ENCODE measurements around the gene PRKCB. TPM values are rescaled to one million over a fixed set of nuclear protein-coding genes. Genes with fewer than 3 reads are reported as not detected.

Gene PRKCB
- total and polyA plus RNA-seq, 9 donors = 0.38 to 5.0 (median 1.2) TPM

DNA sequence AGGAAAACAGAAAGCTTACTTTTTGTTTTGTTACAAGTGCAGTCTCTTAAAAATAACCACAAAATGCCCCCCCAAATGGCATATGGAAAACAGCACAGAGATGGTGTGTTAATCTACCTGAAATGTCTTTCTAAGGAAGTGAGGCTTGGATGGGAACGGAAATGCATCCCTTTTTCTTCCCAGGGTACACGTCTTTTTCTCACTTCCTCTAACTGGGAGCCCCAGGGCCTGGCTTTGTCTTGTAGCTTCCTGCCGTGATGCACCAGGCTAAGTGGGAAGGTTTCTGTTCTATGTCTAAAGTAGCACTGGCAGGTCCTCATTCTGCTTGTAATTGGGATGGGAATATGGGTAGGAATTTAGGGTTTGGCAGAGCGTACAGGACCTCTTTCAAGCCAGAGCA is 367.9 kb downstream of the PRKCB start:
- TF ChIP-seq, protein P1, sequence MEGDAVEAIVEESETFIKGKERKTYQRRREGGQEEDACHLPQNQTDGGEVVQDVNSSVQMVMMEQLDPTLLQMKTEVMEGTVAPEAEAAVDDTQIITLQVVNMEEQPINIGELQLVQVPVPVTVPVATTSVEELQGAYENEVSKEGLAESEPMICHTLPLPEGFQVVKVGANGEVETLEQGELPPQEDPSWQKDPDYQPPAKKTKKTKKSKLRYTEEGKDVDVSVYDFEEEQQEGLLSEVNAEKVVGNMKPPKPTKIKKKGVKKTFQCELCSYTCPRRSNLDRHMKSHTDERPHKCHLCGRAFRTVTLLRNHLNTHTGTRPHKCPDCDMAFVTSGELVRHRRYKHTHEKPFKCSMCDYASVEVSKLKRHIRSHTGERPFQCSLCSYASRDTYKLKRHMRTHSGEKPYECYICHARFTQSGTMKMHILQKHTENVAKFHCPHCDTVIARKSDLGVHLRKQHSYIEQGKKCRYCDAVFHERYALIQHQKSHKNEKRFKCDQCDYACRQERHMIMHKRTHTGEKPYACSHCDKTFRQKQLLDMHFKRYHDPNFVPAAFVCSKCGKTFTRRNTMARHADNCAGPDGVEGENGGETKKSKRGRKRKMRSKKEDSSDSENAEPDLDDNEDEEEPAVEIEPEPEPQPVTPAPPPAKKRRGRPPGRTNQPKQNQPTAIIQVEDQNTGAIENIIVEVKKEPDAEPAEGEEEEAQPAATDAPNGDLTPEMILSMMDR (IDR thresholded peaks at IDR 0.05) = no peak
- no peak for TF ChIP-seq EP300 (IDR thresholded peaks at IDR 0.05)
- no peak for TF ChIP-seq POLR2A (IDR thresholded peaks at IDR 0.05)
- Histone ChIP-seq H3K4me3 (no peak overlapping the region), H3K9me3 (no peaks in the 10 kb centered on the region), H3K27ac (no peak overlapping the region), H3K27me3 (no peaks in the 10 kb centered on the region), H3K4me1 (ENCODE audit: insufficient read depth) (no peaks in the 10 kb centered on the region), H3K36me3 (no peaks in the 10 kb centered on the region)
- no peak for DNase-seq
- 67 to 77% (median 69%) methylated on average over 4 of the region's 4 CpGs for whole genome bisulfite sequencing, 3 donors
- intact Hi-C loops (cut with DNase I) = no loop called here

DNA sequence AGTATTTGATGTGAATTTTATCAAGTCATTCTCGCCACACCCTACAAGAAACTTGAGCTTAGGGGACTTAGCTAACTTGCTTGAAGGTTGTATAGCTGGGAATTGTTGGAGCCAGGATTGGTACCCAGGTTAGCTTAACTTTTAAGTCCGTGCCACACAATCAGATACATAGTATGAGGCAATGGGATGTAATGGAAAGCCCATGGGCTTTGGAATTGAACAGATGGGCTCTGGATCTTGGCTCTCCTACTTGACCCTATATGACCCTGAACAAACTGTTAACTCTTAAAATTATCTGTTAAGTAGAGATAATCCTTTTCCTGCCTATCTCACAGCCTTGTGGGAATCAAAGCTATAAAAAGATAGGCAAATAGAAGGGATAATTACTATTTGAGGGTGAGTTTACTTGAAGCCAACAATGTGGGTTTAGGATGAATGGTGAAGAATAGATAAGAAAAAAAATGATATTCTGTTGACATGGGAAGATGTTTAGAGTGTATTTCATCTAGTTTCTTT is 368.4 kb downstream of the PRKCB start:
- intact Hi-C loops (cut with DNase I) = no loop called here
- Histone ChIP-seq H3K27me3 (no peaks in the 10 kb centered on the region), H3K27ac (no peak overlapping the region), H3K4me1 (ENCODE audit: insufficient read depth) (no peaks in the 10 kb centered on the region), H3K9me3 (no peaks in the 10 kb centered on the region), H3K4me3 (no peak overlapping the region), H3K36me3 (no peaks in the 10 kb centered on the region)
- WGBS, 3 donors = 65 to 85% (median 81%) methylated on average over 2 of the region's 2 CpGs
- TF ChIP-seq POLR2A (IDR thresholded peaks at IDR 0.05) (no peak), EP300 (IDR thresholded peaks at IDR 0.05) (no peak)
- TF ChIP-seq, protein P1 (IDR thresholded peaks at IDR 0.05) = no peak
- DNase-seq = no peak

DNA sequence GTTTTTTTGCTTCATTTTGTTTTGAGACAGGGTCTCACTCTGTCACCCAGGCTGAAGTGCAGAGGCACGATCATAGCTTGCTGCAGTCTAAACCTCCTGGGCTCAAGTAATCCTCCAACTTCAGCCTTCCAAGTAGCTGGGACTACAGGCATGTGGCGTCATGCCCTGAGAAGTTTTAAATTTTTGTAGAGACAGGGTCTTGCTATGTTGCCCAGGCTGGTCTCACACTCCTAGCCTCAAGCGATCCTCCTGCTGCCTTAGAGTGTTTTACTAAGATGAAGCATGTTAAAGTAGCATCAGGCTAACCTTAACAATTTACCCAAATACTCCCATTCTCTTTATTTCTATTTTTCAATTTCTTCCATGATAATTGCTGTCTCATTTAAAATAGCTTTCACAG is 371.1 kb downstream of the PRKCB start:
- H3K27ac ChIP-seq = no peak overlapping the region
- no peak overlapping the region for H3K4me3 ChIP-seq
- H3K36me3 ChIP-seq = no peaks in the 10 kb centered on the region
- 58 to 81% (median 78%) methylated on average over 3 of the region's 3 CpGs for WGBS, 3 donors
- no peak for DNase-seq
- intact Hi-C loops (cut with DNase I) = no loop called here
- TF ChIP-seq, protein P1 (IDR thresholded peaks at IDR 0.05) = no peak
- TF ChIP-seq EP300 (IDR thresholded peaks at IDR 0.05) (no peak), POLR2A (IDR thresholded peaks at IDR 0.05) (no peak)
- H3K27me3 ChIP-seq = no peaks in the 10 kb centered on the region
- H3K4me1 ChIP-seq (ENCODE audit: insufficient read depth) = no peaks in the 10 kb centered on the region
- no peaks in the 10 kb centered on the region for H3K9me3 ChIP-seq

DNA sequence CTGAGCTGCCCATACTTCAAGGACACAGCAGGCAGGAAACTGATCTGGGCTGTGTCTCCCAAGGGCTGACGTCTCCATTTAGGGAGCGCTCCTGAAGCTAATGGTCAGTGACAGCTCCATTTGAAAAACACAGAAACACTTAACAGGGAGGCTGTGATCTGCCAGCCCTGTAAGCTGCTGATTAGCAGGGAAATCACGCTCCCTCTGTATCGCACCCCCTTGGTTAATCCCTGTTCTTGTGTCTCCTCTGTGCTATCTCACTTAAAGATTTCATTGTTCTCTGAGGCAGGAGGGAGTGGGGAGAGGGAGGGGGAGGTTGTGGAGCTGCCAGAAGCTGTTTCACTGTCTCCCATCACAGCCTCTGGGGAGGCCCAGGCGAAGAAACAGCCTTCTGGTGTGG is 372.9 kb downstream of the PRKCB start:
- Histone ChIP-seq H3K27me3 (no peaks in the 10 kb centered on the region), H3K36me3 (no peaks in the 10 kb centered on the region), H3K9me3 (no peaks in the 10 kb centered on the region), H3K4me3 (no peak overlapping the region), H3K4me1 (ENCODE audit: insufficient read depth) (no peaks in the 10 kb centered on the region), H3K27ac (no peak overlapping the region)
- intact Hi-C loops (cut with DNase I) = no loop called here
- no peak for DNase-seq
- 9 to 18% (median 9%) methylated on average over 5 of the region's 5 CpGs for WGBS, 3 donors
- TF ChIP-seq, protein P1 (IDR thresholded peaks at IDR 0.05) = no peak
- TF ChIP-seq EP300 (IDR thresholded peaks at IDR 0.05) = no peak

Data from ovary (tissue), 9 donors.